ENCODE data around the gene KSR2.

KSR2 gene

DNA sequence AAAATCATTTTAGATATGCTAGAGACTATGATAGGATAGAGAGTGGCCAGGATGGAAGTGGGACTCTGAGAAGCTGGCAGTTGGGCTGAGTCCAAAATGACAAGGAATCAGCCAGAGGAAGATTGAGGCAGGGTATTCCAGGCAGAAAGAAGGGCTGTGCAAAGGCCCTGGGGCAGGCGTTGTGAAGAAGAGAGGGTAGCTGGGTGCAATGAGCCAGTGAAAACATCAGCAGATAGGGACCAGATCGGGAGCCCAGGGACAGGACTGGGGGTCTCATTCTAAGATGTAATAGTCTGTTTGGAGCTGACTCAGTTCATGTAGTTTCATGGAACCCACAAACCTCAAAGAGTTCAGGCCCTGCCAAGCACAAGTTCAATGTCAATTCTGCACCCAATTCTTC is 126.6 kb downstream of the KSR2 start:
- H3K9me3 ChIP-seq (ENCODE audit: insufficient read depth, low read depth, low read length) = peaks cover 5% of the 10 kb centered on the region
- no peak overlapping the region for H3K14ac ChIP-seq (ENCODE audit: low read length)
- no peaks in the 10 kb centered on the region for H3K79me2 ChIP-seq (ENCODE audit: control insufficient read depth, insufficient read depth, low read length, poor library complexity)
- no peaks in the 10 kb centered on the region for H3K36me3 ChIP-seq (ENCODE audit: control insufficient read depth in 1 of 2, insufficient read depth in 2 of 2, low read length in 2 of 2)
- H4K8ac ChIP-seq (ENCODE audit: low read depth, low read length) = no peak overlapping the region
- no peak overlapping the region for H4K12ac ChIP-seq (ENCODE audit: low read depth, low read length)
- H2BK12ac ChIP-seq (ENCODE audit: low read length) = no peak overlapping the region
- no peaks in the 10 kb centered on the region for H3K27me3 ChIP-seq (ENCODE audit: insufficient read depth, low read length)
- no peak overlapping the region for H2BK5ac ChIP-seq (ENCODE audit: low read depth, low read length, poor library complexity)
- H3K23ac ChIP-seq (ENCODE audit: low read length) = no peak overlapping the region
- no peaks in the 10 kb centered on the region for H3K79me1 ChIP-seq (ENCODE audit: low read length)
- no peak overlapping the region for H2AFZ ChIP-seq (ENCODE audit: insufficient read depth, low read length, poor library complexity)
- no peak overlapping the region for H3K27ac ChIP-seq (ENCODE audit: low read depth, low read length)
- H4K91ac ChIP-seq (ENCODE audit: low read depth, low read length) = no peak overlapping the region
- no CpG with 5 or more reads among the region's 2 CpGs for WGBS (ENCODE audit: extremely low coverage, insufficient coverage, insufficient read length)
- no peak overlapping the region for H3K18ac ChIP-seq (ENCODE audit: low read length)
- DNase-seq = no peak
- no peak overlapping the region for H2AK5ac ChIP-seq (ENCODE audit: low read length)
- no peak overlapping the region for H3K4me2 ChIP-seq (ENCODE audit: low read length)
- H3K9ac ChIP-seq (ENCODE audit: low read length) = no peak overlapping the region
- no peak overlapping the region for H2BK120ac ChIP-seq (ENCODE audit: insufficient read depth, low read length, poor library complexity)
- H3K4me1 ChIP-seq (ENCODE audit: control insufficient read depth in 1 of 2, insufficient read depth in 2 of 2, low read length in 2 of 2) = no peaks in the 10 kb centered on the region
- no peak overlapping the region for H3K4ac ChIP-seq (ENCODE audit: low read depth, low read length)
- H3K4me3 ChIP-seq (ENCODE audit: low read depth, low read length) = no peak overlapping the region

- Histone ChIP-seq H3K79me2 (ENCODE audit: control insufficient read depth, insufficient read depth, low read length, poor library complexity) (no peaks in the 10 kb centered on the region), H3K23ac (ENCODE audit: low read length) (no peak overlapping the region), H4K8ac (ENCODE audit: low read depth, low read length) (no peak overlapping the region), H3K4me3 (ENCODE audit: low read depth, low read length) (no peak overlapping the region), H3K79me1 (ENCODE audit: low read length) (no peaks in the 10 kb centered on the region), H3K4me1 (ENCODE audit: control insufficient read depth in 1 of 2, insufficient read depth in 2 of 2, low read length in 2 of 2) (no peaks in the 10 kb centered on the region), H2BK120ac (ENCODE audit: insufficient read depth, low read length, poor library complexity) (no peak overlapping the region), H3K9me3 (ENCODE audit: insufficient read depth, low read depth, low read length) (peaks cover 1% of the 10 kb centered on the region), H3K27ac (ENCODE audit: low read depth, low read length) (no peak overlapping the region), H2BK5ac (ENCODE audit: low read depth, low read length, poor library complexity) (no peak overlapping the region), H2AFZ (ENCODE audit: insufficient read depth, low read length, poor library complexity) (no peak overlapping the region), H3K18ac (ENCODE audit: low read length) (no peak overlapping the region), H3K27me3 (ENCODE audit: insufficient read depth, low read length) (no peaks in the 10 kb centered on the region), H4K91ac (ENCODE audit: low read depth, low read length) (no peak overlapping the region), H3K36me3 (ENCODE audit: control insufficient read depth in 1 of 2, insufficient read depth in 2 of 2, low read length in 2 of 2) (no peaks in the 10 kb centered on the region), H2BK12ac (ENCODE audit: low read length) (no peak overlapping the region), H4K12ac (ENCODE audit: low read depth, low read length) (no peak overlapping the region), H3K9ac (ENCODE audit: low read length) (no peak overlapping the region), H3K4ac (ENCODE audit: low read depth, low read length) (no peak overlapping the region), H3K4me2 (ENCODE audit: low read length) (no peak overlapping the region), H2AK5ac (ENCODE audit: low read length) (no peak overlapping the region), H3K14ac (ENCODE audit: low read length) (no peak overlapping the region)
- no peak for DNase-seq
- WGBS (ENCODE audit: extremely low coverage, insufficient coverage, insufficient read length) = no CpG with 5 or more reads among the region's 3 CpGs
These were observed 131.1 kb downstream of the KSR2 start for GRCh38 chr12:117837737-117838050.

DNA sequence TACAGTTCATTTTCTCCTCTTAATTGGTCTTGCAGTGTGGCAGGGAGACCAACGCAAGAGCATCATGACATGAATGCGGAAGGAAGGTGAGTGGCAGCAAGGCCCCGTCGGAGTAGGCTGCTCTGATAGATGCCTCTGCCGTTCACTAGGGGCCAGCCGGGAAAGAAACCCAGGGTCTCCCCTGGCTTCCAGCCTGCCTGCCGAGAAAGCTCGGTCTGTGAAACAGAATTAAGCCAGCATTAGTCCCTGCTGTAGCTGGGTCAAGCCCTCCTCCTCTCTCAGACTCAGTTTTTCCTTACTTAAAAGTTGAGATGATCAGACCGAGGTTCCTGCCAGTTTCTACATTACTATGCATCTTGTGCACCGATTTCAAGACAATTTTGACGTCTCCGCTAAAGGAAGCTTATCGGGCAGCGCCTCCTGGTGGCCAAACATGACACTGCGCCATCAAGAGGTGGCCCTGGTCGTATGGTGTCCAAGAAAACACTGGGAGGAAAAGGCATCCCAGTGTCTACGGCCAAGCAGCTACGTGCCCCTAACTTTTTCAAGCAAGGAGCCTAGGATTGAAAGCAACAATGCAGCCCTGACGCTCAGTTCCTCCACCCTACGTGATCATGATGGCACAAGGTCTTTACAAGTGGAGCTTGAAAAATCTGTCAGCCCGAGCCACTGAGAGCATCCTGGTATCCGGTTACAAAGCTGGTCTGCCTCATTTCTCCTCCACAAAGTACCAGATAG is 131.6 kb downstream of the KSR2 start:
- Histone ChIP-seq H3K23ac (ENCODE audit: low read length) (no peak overlapping the region), H3K36me3 (ENCODE audit: control insufficient read depth in 1 of 2, insufficient read depth in 2 of 2, low read length in 2 of 2) (no peaks in the 10 kb centered on the region), H3K14ac (ENCODE audit: low read length) (no peak overlapping the region), H3K79me1 (ENCODE audit: low read length) (no peaks in the 10 kb centered on the region), H3K18ac (ENCODE audit: low read length) (no peak overlapping the region), H4K12ac (ENCODE audit: low read depth, low read length) (no peak overlapping the region), H2AFZ (ENCODE audit: insufficient read depth, low read length, poor library complexity) (no peak overlapping the region), H3K4me3 (ENCODE audit: low read depth, low read length) (no peak overlapping the region), H4K91ac (ENCODE audit: low read depth, low read length) (no peak overlapping the region), H2BK120ac (ENCODE audit: insufficient read depth, low read length, poor library complexity) (no peak overlapping the region), H3K27ac (ENCODE audit: low read depth, low read length) (no peak overlapping the region), H3K79me2 (ENCODE audit: control insufficient read depth, insufficient read depth, low read length, poor library complexity) (no peaks in the 10 kb centered on the region), H3K27me3 (ENCODE audit: insufficient read depth, low read length) (no peaks in the 10 kb centered on the region), H3K9ac (ENCODE audit: low read length) (no peak overlapping the region), H3K4me2 (ENCODE audit: low read length) (no peak overlapping the region), H3K4me1 (ENCODE audit: control insufficient read depth in 1 of 2, insufficient read depth in 2 of 2, low read length in 2 of 2) (no peaks in the 10 kb centered on the region), H2BK5ac (ENCODE audit: low read depth, low read length, poor library complexity) (no peak overlapping the region), H2BK12ac (ENCODE audit: low read length) (no peak overlapping the region), H2AK5ac (ENCODE audit: low read length) (no peak overlapping the region), H4K8ac (ENCODE audit: low read depth, low read length) (no peak overlapping the region), H3K9me3 (ENCODE audit: insufficient read depth, low read depth, low read length) (no peaks in the 10 kb centered on the region), H3K4ac (ENCODE audit: low read depth, low read length) (no peak overlapping the region)
- DNase-seq = peak; percentile 70 to 91
- WGBS (ENCODE audit: extremely low coverage, insufficient coverage, insufficient read length) = no CpG with 5 or more reads among the region's 22 CpGs

- Histone ChIP-seq H3K4me2 (ENCODE audit: low read length) (no peak overlapping the region), H3K4me3 (ENCODE audit: low read depth, low read length) (no peak overlapping the region), H2BK120ac (ENCODE audit: insufficient read depth, low read length, poor library complexity) (no peak overlapping the region), H3K36me3 (ENCODE audit: control insufficient read depth in 1 of 2, insufficient read depth in 2 of 2, low read length in 2 of 2) (no peaks in the 10 kb centered on the region), H3K18ac (ENCODE audit: low read length) (no peak overlapping the region), H2BK5ac (ENCODE audit: low read depth, low read length, poor library complexity) (no peak overlapping the region), H3K9me3 (ENCODE audit: insufficient read depth, low read depth, low read length) (no peaks in the 10 kb centered on the region), H3K23ac (ENCODE audit: low read length) (no peak overlapping the region), H4K12ac (ENCODE audit: low read depth, low read length) (no peak overlapping the region), H2BK12ac (ENCODE audit: low read length) (no peak overlapping the region), H3K79me2 (ENCODE audit: control insufficient read depth, insufficient read depth, low read length, poor library complexity) (no peaks in the 10 kb centered on the region), H3K4ac (ENCODE audit: low read depth, low read length) (no peak overlapping the region), H2AK5ac (ENCODE audit: low read length) (no peak overlapping the region), H3K4me1 (ENCODE audit: control insufficient read depth in 1 of 2, insufficient read depth in 2 of 2, low read length in 2 of 2) (no peaks in the 10 kb centered on the region), H4K91ac (ENCODE audit: low read depth, low read length) (no peak overlapping the region), H3K9ac (ENCODE audit: low read length) (no peak overlapping the region), H3K27ac (ENCODE audit: low read depth, low read length) (no peak overlapping the region), H3K79me1 (ENCODE audit: low read length) (no peaks in the 10 kb centered on the region), H3K14ac (ENCODE audit: low read length) (no peak overlapping the region), H4K8ac (ENCODE audit: low read depth, low read length) (no peak overlapping the region), H2AFZ (ENCODE audit: insufficient read depth, low read length, poor library complexity) (no peak overlapping the region), H3K27me3 (ENCODE audit: insufficient read depth, low read length) (no peaks in the 10 kb centered on the region)
- whole genome bisulfite sequencing (ENCODE audit: extremely low coverage, insufficient coverage, insufficient read length) = no CpG with 5 or more reads among the region's 9 CpGs
- no peak for DNase-seq
These were observed 132.3 kb downstream of the KSR2 start for GRCh38 chr12:117836476-117836875.
